ENCODE data around the gene FXYD6.

DNA sequence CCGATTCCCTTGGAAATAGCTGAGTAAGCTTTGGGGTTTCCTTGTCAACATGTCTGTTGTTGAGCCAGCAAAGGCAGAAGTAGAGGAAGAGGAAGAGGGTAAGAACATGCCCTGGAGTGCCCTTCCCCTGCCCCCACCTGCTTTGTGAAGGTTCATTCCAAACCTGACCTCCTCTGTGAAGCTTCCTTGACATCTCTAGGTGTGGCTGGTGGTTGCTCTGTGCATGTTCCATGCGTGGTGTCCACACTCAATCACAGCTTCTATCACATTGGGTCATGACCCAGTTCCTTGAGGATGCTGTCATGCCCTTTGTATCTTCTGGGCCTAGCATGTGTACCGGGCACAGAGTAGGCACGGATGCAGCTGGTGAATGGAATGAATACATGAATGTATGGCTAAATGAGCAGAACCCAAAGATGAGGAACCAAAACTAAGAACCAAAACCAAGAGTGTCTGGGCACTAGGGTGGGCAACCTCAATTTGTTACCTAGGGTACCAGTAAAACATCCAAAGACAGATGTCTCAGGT, 23.7 kb upstream of the FXYD6 start:
- TF ChIP-seq EZH2 (IDR thresholded peaks at IDR 0.05) (no peak), POLR2AphosphoS5 (IDR thresholded peaks at IDR 0.05; ENCODE audit: borderline replicate concordance, low read depth, low read length) (no peak), FOXP2 (optimal IDR thresholded peaks at IDR 0.05; ENCODE audit: control extremely low read depth, extremely low read length, insufficient read depth) (no peak)
